Sciatic nerve (tissue), 2 donors: ENCODE results near the gene OPTC. TPM values are rescaled to one million over a fixed set of nuclear protein-coding genes. Genes with fewer than 3 reads are reported as not detected.
"Not testable (repeated sequence)": the region's sequence is repeated elsewhere in the genome, so short reads cannot be mapped to it uniquely, and the experiment has no call there.

Experiments used
- ATAC-seq: fragments of 200-7000 bp; cut with Tn5 transposase; one replicate; pipeline ENCODE4 v1.9.1; 2020; ENCODE audit warnings: mild to moderate bottlenecking, moderate library complexity
- DNase-seq: peaks from one replicate; pipeline ENCODE4 v3.0.0-alpha.2; 2020; ENCODE audit warnings: low spot score
- intact Hi-C: fragments of 100-400 bp; cut with DNase I; formaldehyde crosslinking; loops from one replicate; pipeline ENCODE4 v1.14.2; 2022
- total RNA-seq: library from RNA; stranded (reverse); fragmentation: NEBNext Ultra II Directional; extraction: Animal tissue kit (Norgen Biotek cat#: 25700); gene quantifications from one replicate; pipeline ENCODE4 v1.2.1, GENCODE V29; 2021
- donor health status: DM: no; HTN: no; CAD: no.
- donor health status: DM: no; HTN: no; CAD: no.

Gene OPTC, protein sequence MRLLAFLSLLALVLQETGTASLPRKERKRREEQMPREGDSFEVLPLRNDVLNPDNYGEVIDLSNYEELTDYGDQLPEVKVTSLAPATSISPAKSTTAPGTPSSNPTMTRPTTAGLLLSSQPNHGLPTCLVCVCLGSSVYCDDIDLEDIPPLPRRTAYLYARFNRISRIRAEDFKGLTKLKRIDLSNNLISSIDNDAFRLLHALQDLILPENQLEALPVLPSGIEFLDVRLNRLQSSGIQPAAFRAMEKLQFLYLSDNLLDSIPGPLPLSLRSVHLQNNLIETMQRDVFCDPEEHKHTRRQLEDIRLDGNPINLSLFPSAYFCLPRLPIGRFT
- total RNA-seq = not detected

- ATAC-seq (no peak), DNase-seq (no peak)
- intact Hi-C loops = no loop called here
Observed at GRCh38 chr1:203493901-203494300, at the start of gene OPTC. OPTC (plus strand) TSS chr1:203494153; CDS start chr1:203496006, 1,853 bp downstream.

GRCh38 chr1:203444171-203444576 lies 49.8 kb upstream of the OPTC start:
- intact Hi-C loops = no loop called here
- no peak for DNase-seq
- no peak for ATAC-seq

GRCh38 chr1:203447151-203447550 lies 46.8 kb upstream of the OPTC start:
- DNase-seq = peak; percentile 19
- no peak for ATAC-seq
- intact Hi-C loops = no loop called here

GRCh38 chr1:203447598-203447997 lies 46.4 kb upstream of the OPTC start:
- ATAC-seq, intact Hi-C loops: not testable (repeated sequence)
- DNase-seq = peak; percentile 17

DNA sequence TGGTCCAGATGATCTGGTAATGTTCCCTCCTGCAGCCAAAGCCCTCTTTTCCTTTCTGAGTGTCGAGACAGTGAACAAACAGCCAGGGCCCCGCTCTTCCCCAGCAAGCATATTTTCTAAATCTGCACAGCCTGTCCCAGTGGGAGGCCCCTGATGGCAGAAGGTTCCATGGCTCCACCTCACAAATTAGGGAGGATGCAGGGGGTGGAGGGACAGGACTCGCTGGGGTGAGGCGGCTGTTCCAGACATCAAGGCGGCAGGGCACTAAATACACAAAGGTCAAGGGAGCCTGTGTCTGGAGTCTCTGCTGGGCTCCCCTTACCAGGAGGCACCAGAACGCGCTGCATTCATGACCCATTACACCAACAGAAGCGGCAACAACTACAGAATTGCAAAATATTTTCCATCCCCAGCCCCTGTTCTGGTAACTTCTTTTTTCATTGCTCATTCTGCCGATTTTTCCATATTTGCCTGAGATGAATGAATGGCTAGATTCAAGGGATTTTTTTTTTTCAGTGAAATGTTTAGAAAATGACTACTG lies 45.4 kb upstream of the OPTC start:
- ATAC-seq (peak; percentile 80), DNase-seq (peak; percentile 70)
- intact Hi-C loops = no loop called here

DNA sequence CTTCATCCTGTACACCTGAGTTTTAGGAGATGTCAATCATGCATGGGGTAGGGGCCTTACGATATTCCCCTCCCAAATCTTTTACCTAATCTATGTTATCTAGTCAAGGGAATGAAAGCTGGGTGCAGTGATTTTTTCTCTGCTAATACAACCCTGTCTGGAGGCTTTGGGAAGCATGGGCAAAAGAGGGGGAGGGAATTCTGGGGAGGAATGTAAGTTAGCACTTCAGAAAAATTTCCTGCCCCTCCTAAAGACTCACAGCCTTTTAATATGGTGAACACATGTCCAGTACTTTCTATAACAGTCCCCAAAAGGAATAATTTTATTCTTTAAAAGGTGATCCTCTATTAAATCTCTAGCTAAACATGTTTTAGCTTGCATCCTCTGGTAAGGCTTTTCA lies 44.0 kb upstream of the OPTC start:
- no peak for ATAC-seq
- intact Hi-C loops = no loop called here
- peak; percentile 2 for DNase-seq

DNA sequence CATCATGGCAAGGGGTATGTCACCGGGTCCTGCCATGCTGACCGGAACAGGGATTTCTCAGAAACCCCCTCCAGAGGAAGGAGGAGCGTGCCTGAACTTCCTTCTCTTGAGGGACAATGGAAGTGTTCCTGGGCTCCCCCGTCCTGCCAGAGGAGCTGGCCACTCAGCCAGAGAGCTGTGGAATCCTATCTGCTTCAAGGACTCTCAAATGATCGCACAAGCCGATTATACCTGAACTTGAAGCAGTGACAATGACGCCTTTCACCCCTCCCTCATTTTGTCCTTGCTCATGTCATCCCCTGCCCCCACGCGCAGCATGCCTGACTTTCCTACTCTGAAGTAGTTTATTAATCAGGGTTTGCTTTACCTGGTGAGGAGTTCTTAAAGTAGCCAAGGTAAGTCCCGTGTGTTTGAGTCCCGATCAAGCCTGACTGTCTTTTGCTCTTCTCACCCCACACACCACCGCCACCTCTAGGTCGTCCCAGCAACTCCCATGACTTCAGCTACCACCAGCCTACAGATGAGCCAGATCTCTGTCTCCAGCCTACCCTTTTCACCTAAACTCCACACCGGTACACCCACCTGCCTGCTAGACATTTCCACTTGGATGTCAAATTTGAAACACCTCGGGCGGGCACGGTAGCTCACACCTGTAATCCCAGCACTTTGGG lies 43.3 kb upstream of the OPTC start:
- peak; percentile 50 for DNase-seq

GRCh38 chr1:203451836-203452784 lies 41.8 kb upstream of the OPTC start:
- intact Hi-C loops = no loop called here
- ATAC-seq (peak; percentile 68), DNase-seq (peak; percentile 57)

More for the DNA sequence above, 43.3 kb upstream of the OPTC start:
- ATAC-seq = no peak
- intact Hi-C loops = no loop called here

- ATAC-seq (no peak), DNase-seq (peak; percentile 53)
- intact Hi-C loops = no loop called here
Observed at GRCh38 chr1:203453016-203453415, 40.9 kb upstream of the OPTC start.

- ATAC-seq (no peak), DNase-seq (no peak)
Observed at GRCh38 chr1:203453616-203454015, 40.3 kb upstream of the OPTC start.

GRCh38 chr1:203454986-203455471 lies 38.9 kb upstream of the OPTC start:
- ATAC-seq (no peak), DNase-seq (no peak)
- intact Hi-C loops = no loop called here

More at GRCh38 chr1:203453616-203454015, 40.3 kb upstream of the OPTC start:
- intact Hi-C loops = no loop called here

DNA sequence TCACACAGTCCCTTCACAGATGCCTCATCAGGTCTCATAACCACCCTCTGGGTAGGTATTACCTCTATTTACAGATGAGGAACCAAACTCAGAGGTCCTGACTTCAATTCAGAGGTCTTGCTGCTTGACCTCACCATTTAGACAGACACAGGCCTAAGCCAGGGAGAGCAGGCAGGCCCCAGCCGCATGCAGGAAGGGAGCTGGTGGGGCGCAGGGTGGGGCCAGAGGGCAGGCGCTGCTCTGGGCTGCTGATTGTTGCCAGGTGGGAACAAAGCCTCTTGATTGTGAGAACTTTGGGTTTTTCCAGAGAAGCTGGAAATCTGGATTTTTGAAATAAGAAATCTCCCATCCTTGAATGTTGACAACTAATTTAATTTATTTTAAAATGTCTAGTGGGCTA lies 38.2 kb upstream of the OPTC start:
- ATAC-seq (peak; percentile 71), DNase-seq (no peak)
- intact Hi-C loops = no loop called here

DNA sequence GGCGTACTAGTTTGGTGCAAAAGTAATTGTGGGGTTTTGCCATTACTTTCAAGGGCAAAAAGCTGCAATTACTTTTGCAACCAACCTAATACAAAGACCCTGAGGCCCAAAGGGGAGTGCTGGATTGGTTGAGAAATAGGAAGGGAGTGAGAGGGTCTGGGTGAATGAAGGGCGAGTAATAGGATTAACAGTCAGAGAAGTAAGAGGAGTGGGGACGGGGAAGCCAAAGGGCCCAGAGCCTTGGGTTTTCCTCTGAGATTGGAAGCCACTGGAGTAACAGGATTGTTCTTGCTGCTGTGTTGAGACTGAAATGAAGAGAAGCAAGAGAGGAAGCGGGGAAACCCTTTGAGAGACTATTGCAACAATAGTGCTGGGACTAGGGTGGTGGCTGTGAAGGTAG lies 37.4 kb upstream of the OPTC start:
- no peak for DNase-seq
- ATAC-seq = no peak
- intact Hi-C loops = no loop called here

DNA sequence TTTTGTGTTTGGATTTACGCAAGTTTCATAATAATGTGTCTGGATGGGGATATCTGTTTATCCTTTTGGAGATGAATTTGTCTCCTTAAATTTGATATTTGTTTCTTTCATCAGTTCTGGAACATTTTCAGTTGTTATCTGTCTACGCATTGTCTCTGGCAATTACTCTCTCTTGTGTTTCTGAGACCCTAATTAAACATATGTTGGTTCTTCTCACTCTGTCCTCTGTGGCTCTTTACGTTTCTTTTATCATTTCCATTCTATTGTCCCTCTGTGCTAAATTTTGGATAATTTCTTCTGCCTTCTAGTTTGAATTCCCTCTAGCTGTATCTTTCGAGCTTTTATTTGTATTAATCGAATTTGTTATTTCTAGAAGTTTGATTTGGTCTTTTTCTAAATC lies 35.9 kb upstream of the OPTC start:
- no peak for DNase-seq
- ATAC-seq = no peak
- intact Hi-C loops = no loop called here

DNA sequence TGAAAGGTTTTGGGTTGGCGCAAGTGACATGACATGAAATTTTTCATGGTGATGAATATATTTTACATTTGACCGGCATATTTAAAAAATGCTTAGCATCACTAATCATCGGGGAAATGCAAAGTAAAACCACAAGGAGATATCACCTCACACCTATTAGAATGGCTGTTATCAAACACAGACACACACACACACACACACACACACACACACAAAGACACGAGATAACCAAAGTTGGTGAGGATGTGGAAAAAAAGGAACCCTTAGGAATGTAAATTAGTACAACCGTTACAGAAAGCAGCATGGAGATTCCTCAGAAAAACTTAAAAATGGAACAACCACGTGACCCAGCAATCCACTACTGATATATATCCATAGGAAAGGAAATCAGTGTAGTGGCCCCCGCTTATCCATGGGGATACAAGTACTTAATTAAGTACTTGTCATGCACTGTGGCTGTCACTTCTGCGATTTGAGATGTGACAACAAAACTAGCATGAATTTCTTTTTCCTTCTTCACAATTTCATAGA lies 34.2 kb upstream of the OPTC start:
- no peak for DNase-seq
- intact Hi-C loops = no loop called here
- no peak for ATAC-seq

GRCh38 chr1:203461717-203462116 lies 32.2 kb upstream of the OPTC start:
- intact Hi-C loops = no loop called here
- DNase-seq (no peak), ATAC-seq (no peak)

GRCh38 chr1:203462143-203462542 lies 31.8 kb upstream of the OPTC start:
- intact Hi-C loops = no loop called here
- DNase-seq (no peak), ATAC-seq (no peak)

GRCh38 chr1:203462878-203463277 lies 31.1 kb upstream of the OPTC start:
- intact Hi-C loops = no loop called here
- no peak for ATAC-seq

More at GRCh38 chr1:203462878-203463277, 31.1 kb upstream of the OPTC start:
- DNase-seq = no peak
